IPS-20b (cell line): Measurements from ENCODE around the gene CNGB1.
"Not testable (repeated sequence)": the region's sequence is repeated elsewhere in the genome, so short reads cannot be mapped to it uniquely, and the experiment has no call there.

ENCODE experiments used
- H3K27ac ChIP-seq: one replicate; pipeline ENCODE4 v1.5.1; 2013; ENCODE audit warnings: low read length
- H3K27me3 ChIP-seq: 2 replicates; pipeline ENCODE4 v1.6.1; 2013; ENCODE audit warnings: mild to moderate bottlenecking, low read length, inconsistent platforms; ENCODE audit not compliant: insufficient read depth
- H3K36me3 ChIP-seq: 2 replicates; pipeline ENCODE4 v1.6.1; 2013; ENCODE audit warnings: low read depth, mild to moderate bottlenecking, inconsistent platforms, low read length, moderate library complexity; ENCODE audit not compliant: insufficient read depth
- H3K4me1 ChIP-seq: 2 replicates; pipeline ENCODE4 v1.6.1; 2013; ENCODE audit warnings: mild to moderate bottlenecking, control low read depth, inconsistent platforms, low read length, moderate library complexity; ENCODE audit not compliant: insufficient read depth
- H3K4me3 ChIP-seq: 2 replicates; pipeline ENCODE4 v1.5.1; 2013; ENCODE audit warnings: mild to moderate bottlenecking, low read length, inconsistent platforms
- H3K9ac ChIP-seq: 2 replicates; pipeline ENCODE4 v1.6.1; 2013; ENCODE audit warnings: low read depth, mild to moderate bottlenecking, inconsistent platforms, low read length, moderate library complexity
- H3K9me3 ChIP-seq: 2 replicates; pipeline ENCODE4 v1.6.1; 2013; ENCODE audit warnings: mild to moderate bottlenecking, low read depth, low read length, inconsistent platforms; ENCODE audit not compliant: insufficient read depth

The CNGB1 gene

GRCh38 chr16:57852189-57852588 is 118.7 kb downstream of the CNGB1 start:
- Histone ChIP-seq H3K4me3 (no peak overlapping the region), H3K36me3 (no peaks in the 10 kb centered on the region), H3K9ac (no peak overlapping the region), H3K27me3 (no peaks in the 10 kb centered on the region), H3K27ac (no peak overlapping the region), H3K9me3 (no peaks in the 10 kb centered on the region), H3K4me1 (peaks cover 11% of the 10 kb centered on the region; the same call in 1 of the 2 replicates)

- no peaks in the 10 kb centered on the region for H3K36me3 ChIP-seq
- H3K27ac ChIP-seq, result no peak overlapping the region
- H3K4me3 ChIP-seq, result no peak overlapping the region
- H3K4me1 ChIP-seq, result peaks cover 36% of the 10 kb centered on the region
- H3K27me3 ChIP-seq, result no peaks in the 10 kb centered on the region
- no peaks in the 10 kb centered on the region for H3K9me3 ChIP-seq
- no peak overlapping the region for H3K9ac ChIP-seq
These were observed 122.7 kb downstream of the CNGB1 start for GRCh38 chr16:57848181-57848580.

GRCh38 chr16:57846931-57847330 is 124.0 kb downstream of the CNGB1 start:
- H3K36me3 ChIP-seq, H3K27me3 ChIP-seq, H3K27ac ChIP-seq, H3K9ac ChIP-seq, H3K9me3 ChIP-seq: not testable (repeated sequence)
- Histone ChIP-seq H3K4me3 (peak overlapping the region; percentile 55; the same call in 1 of the 2 replicates), H3K4me1 (peaks cover 44% of the 10 kb centered on the region)

DNA sequence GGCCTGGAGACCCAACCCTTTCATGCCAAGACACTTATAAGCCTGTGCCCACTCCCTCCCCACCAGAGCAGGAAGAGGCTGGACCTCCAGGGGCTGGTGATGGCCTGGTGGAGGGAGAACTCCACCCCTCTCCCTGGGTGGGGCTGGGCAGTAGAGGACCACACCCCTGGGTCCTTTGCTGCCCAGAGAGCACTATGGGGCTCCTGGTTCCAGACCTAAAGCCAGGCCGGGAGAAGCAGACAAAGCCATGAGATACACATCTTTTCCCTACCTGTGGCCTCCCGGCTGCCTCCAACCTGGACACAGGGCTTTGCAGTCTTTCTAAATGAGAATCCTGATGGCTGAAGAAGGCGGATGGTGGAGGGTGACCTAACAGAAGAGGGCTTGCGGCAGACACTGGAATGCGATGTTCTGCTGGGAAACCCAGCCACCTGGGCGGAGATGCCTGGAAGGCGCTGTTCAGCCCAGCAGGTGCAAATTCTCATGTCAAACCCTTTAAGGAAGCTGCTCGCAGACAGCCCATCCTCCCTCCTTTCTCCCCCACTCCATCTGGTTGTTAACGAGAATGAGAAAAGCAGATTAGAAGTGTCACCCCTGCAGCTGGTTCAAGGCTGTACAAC is 124.7 kb downstream of the CNGB1 start:
- no peak overlapping the region for H3K27ac ChIP-seq
- H3K9ac ChIP-seq, result peak overlapping the region; percentile 48; the same call in 1 of the 2 replicates
- H3K4me3 ChIP-seq, result peak overlapping the region; percentile 55; the same call in 1 of the 2 replicates
- H3K27me3 ChIP-seq, result no peaks in the 10 kb centered on the region
- H3K9me3 ChIP-seq, result no peaks in the 10 kb centered on the region
- peaks cover 44% of the 10 kb centered on the region for H3K4me1 ChIP-seq
- no peaks in the 10 kb centered on the region for H3K36me3 ChIP-seq

GRCh38 chr16:57845115-57845514 is 125.8 kb downstream of the CNGB1 start:
- H3K36me3 ChIP-seq, result no peaks in the 10 kb centered on the region

GRCh38 chr16:57844416-57845030 is 126.4 kb downstream of the CNGB1 start:
- Histone ChIP-seq H3K27me3 (no peaks in the 10 kb centered on the region), H3K4me3 (no peak overlapping the region), H3K9ac (no peak overlapping the region), H3K9me3 (no peaks in the 10 kb centered on the region), H3K36me3 (no peaks in the 10 kb centered on the region), H3K27ac (no peak overlapping the region), H3K4me1 (peaks cover 44% of the 10 kb centered on the region)

More at GRCh38 chr16:57845115-57845514, 125.8 kb downstream of the CNGB1 start:
- Histone ChIP-seq H3K27ac (no peak overlapping the region), H3K4me3 (peak overlapping the region; percentile 55; the same call in 1 of the 2 replicates), H3K9me3 (no peaks in the 10 kb centered on the region), H3K9ac (peak overlapping the region; percentile 48; the same call in 1 of the 2 replicates), H3K4me1 (peaks cover 44% of the 10 kb centered on the region), H3K27me3 (no peaks in the 10 kb centered on the region)

GRCh38 chr16:57843400-57843799 is 127.5 kb downstream of the CNGB1 start:
- Histone ChIP-seq H3K9me3 (no peaks in the 10 kb centered on the region), H3K9ac (no peak overlapping the region), H3K36me3 (no peaks in the 10 kb centered on the region), H3K4me3 (no peak overlapping the region), H3K27me3 (no peaks in the 10 kb centered on the region), H3K27ac (no peak overlapping the region), H3K4me1 (peaks cover 36% of the 10 kb centered on the region)

- H3K36me3 ChIP-seq, result no peaks in the 10 kb centered on the region
- H3K9me3 ChIP-seq, result no peaks in the 10 kb centered on the region
- H3K27ac ChIP-seq, result no peak overlapping the region
- peaks cover 38% of the 10 kb centered on the region for H3K4me1 ChIP-seq
- H3K9ac ChIP-seq, result no peak overlapping the region
- no peaks in the 10 kb centered on the region for H3K27me3 ChIP-seq
- H3K4me3 ChIP-seq, result no peak overlapping the region
These were observed 128.3 kb downstream of the CNGB1 start for GRCh38 chr16:57842601-57843000.

DNA sequence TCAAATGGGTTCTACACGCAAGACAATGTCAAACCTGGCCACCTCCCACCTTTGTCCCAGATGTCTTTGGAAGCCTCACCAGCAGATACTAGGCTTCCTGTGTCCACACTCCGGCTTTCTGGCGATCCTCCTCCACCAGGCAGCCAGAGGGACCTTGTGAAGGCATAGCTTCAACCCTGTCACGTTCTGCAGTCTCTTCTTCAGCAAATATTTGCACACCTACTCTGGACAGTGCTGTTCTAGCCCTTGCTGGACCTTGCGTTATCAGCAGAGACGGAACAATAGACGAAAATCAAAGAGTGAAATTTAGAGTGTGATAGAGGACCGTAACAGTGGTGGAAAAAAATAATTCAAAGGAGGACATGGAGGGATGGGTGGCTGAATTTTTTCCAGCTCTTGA is 130.1 kb downstream of the CNGB1 start:
- no peaks in the 10 kb centered on the region for H3K36me3 ChIP-seq
- H3K9me3 ChIP-seq, result no peaks in the 10 kb centered on the region
- H3K4me3 ChIP-seq, result no peak overlapping the region
- no peaks in the 10 kb centered on the region for H3K27me3 ChIP-seq
- H3K4me1 ChIP-seq, result peaks cover 28% of the 10 kb centered on the region
- H3K9ac ChIP-seq, result no peak overlapping the region
- H3K27ac ChIP-seq, result no peak overlapping the region

GRCh38 chr16:57838161-57838560 is 132.8 kb downstream of the CNGB1 start:
- H3K9ac ChIP-seq, result no peak overlapping the region
- H3K27me3 ChIP-seq, result no peaks in the 10 kb centered on the region
- H3K4me1 ChIP-seq, result peaks cover 16% of the 10 kb centered on the region; the same call in 1 of the 2 replicates
- H3K27ac ChIP-seq, result no peak overlapping the region
- no peaks in the 10 kb centered on the region for H3K9me3 ChIP-seq
- no peaks in the 10 kb centered on the region for H3K36me3 ChIP-seq
- H3K4me3 ChIP-seq, result no peak overlapping the region

DNA sequence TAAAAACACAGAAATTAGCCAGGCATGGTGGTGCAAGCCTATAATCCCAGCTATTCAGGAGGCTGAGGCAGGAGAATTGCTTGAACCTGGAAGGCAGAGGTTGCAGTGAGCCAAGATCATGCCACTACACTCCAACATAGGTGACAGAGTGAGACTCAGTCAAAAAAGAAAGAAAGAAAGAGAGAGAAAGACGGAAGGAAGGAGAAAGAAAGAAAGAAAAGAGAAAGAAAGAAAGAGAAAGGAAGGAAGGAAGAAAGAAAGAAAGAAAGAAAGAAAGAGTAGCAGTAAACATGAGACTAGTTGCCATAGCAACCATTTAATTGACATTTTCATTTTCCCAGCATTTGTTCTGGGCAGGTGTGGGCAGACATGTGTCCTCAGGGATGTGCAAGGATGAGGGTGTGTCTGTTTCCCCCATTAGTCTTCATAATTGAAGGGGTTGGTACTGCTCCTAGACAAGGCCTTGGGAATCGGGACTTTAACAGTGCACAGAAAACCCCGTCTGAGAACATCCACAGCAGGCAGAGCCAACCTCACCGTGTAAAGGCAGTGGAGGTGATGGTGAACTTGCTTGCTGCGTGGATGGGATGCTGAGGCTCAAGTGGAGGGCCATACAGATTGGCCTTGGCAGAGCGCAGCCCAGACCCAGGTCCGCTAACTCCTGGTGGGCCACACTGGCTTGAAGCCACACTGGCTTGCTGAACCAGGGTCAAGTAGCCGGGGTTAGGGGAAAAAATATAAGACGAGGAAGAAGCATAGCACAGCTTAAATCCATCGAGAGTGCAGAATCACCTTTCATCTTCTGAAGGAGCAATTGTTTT is 133.4 kb downstream of the CNGB1 start:
- no peak overlapping the region for H3K9ac ChIP-seq
- no peak overlapping the region for H3K4me3 ChIP-seq
- no peaks in the 10 kb centered on the region for H3K27me3 ChIP-seq
- peaks cover 15% of the 10 kb centered on the region; the same call in 1 of the 2 replicates for H3K4me1 ChIP-seq
- H3K9me3 ChIP-seq, result no peaks in the 10 kb centered on the region
- no peaks in the 10 kb centered on the region for H3K36me3 ChIP-seq
- no peak overlapping the region for H3K27ac ChIP-seq
